Keratinocyte (primary cell): ENCODE measurements around the gene RNF123. TPM values are rescaled to one million over a fixed set of nuclear protein-coding genes. Genes with fewer than 3 reads are reported as not detected.

ENCODE experiments used
- DNase-seq: peaks from one replicate; pipeline ENCODE4 v3.0.0-alpha.2; 2011; ENCODE audit warnings: low read depth, missing footprints, low spot score
- FAIRE-seq: peaks from 2 replicates; lab custom pipeline; 2011; peaks lifted over from hg19 to GRCh38; lab: Jason Lieb, UNC
- H2AFZ ChIP-seq: 2 replicates; pipeline ENCODE4 v1.6.0; 2012; ENCODE audit warnings: low read length, control low read depth, inconsistent platforms; ENCODE audit not compliant: control insufficient read depth
- H3K27ac ChIP-seq: 2 replicates; pipeline ENCODE4 v1.5.1; 2011; ENCODE audit warnings: low read length; ENCODE audit not compliant: control insufficient read depth, insufficient read depth
- H3K27me3 ChIP-seq: 3 replicates; pipeline ENCODE4 v1.6.0; 2011; ENCODE audit warnings: low read length; ENCODE audit not compliant: control insufficient read depth, insufficient read depth; ENCODE audit errors: extremely low read depth
- H3K36me3 ChIP-seq, 2 experiments: 2 replicates in 1 of 2; 3 replicates in 1 of 2; pipeline ENCODE4 v1.5.1; 2011; ENCODE audit warnings: low read length in 2 of 2, mild to moderate bottlenecking in 1 of 2; ENCODE audit not compliant: control insufficient read depth in 2 of 2, insufficient read depth in 2 of 2; ENCODE audit errors: extremely low read depth in 1 of 2
- H3K4me1 ChIP-seq: 3 replicates; pipeline ENCODE4 v1.5.1; 2011; ENCODE audit warnings: low read length; ENCODE audit not compliant: control insufficient read depth, insufficient read depth; ENCODE audit errors: extremely low read depth
- H3K4me2 ChIP-seq: 3 replicates; pipeline ENCODE4 v1.6.0; 2011; ENCODE audit warnings: low read depth, low read length; ENCODE audit not compliant: control insufficient read depth, insufficient read depth; ENCODE audit errors: extremely low read depth
- H3K4me3 ChIP-seq, 3 experiments: fragments of 200-600 bp in 1 of 3; sonication (generic) in 1 of 3; 2 replicates in 2 of 3; 3 replicates in 1 of 3; pipeline ENCODE4 v1.5.1; 2011 to 2016; ENCODE audit warnings: low read length in 3 of 3, mild to moderate bottlenecking in 3 of 3, control low read depth in 2 of 3, inconsistent platforms in 1 of 3, low read depth in 1 of 3, mixed read lengths in 1 of 3, mixed run types in 1 of 3, moderate library complexity in 1 of 3; ENCODE audit not compliant: control insufficient read depth in 2 of 3, insufficient read depth in 2 of 3; ENCODE audit errors: extremely low read depth in 1 of 3
- H3K79me2 ChIP-seq: 2 replicates; pipeline ENCODE4 v1.6.0; 2012; ENCODE audit warnings: low read length; ENCODE audit not compliant: control insufficient read depth, insufficient read depth
- H3K9ac ChIP-seq: 3 replicates; pipeline ENCODE4 v1.6.0; 2011; ENCODE audit warnings: low read length; ENCODE audit not compliant: control insufficient read depth, insufficient read depth; ENCODE audit errors: extremely low read depth
- H3K9me1 ChIP-seq: 3 replicates; pipeline ENCODE4 v1.6.0; 2011; ENCODE audit warnings: low read length; ENCODE audit not compliant: control insufficient read depth, insufficient read depth; ENCODE audit errors: extremely low read depth
- H3K9me3 ChIP-seq: 2 replicates; pipeline ENCODE4 v1.5.1; 2012; ENCODE audit warnings: low read depth, low read length; ENCODE audit not compliant: control insufficient read depth
- H4K20me1 ChIP-seq: 3 replicates; pipeline ENCODE4 v1.6.0; 2011; ENCODE audit warnings: low read length; ENCODE audit not compliant: control insufficient read depth, insufficient read depth; ENCODE audit errors: extremely low read depth
- EZH2 ChIP-seq: IDR thresholded peaks from one replicate; pipeline ENCODE4 v1.6.1; 2012; ENCODE audit warnings: inconsistent platforms, mild to moderate bottlenecking, low read length, moderate library complexity
- dilution Hi-C: fragments of 300-500 bp; cut with MboI; formaldehyde crosslinking; loops from one replicate; pipeline ENCODE4 v1.7.0; 2020; ENCODE audit warnings: low sequenced_read_pairs; ENCODE audit not compliant: extremely low pct_ligation_motif_present
- polyA plus RNA-seq, 5 experiments: library from polyadenylated mRNA; depleted of rRNA in 3 of 5; stranded (reverse) in 3 of 5; stranded (forward) in 1 of 5; unstranded in 1 of 5; fragments of >200 nt; gene quantifications; 1 replicate in 1 of 5; 2 replicates in 3 of 5; 3 replicates in 1 of 5; pipeline versions ENCODE4 v1.2.1 to v1.2.3, GENCODE V29; 2011 to 2012; ENCODE audit warnings: missing spikeins in 2 of 5, low read depth in 1 of 5, low replicate concordance in 1 of 5
- TF ChIP-seq, protein P1 (sequence below), 3 experiments: IDR thresholded peaks in 1 of 3; conservative IDR thresholded peaks in 1 of 3; optimal IDR thresholded peaks in 1 of 3; 2 replicates in 2 of 3; 3 replicates in 1 of 3; pipeline versions ENCODE3 to v1.5.1; 2011; ENCODE audit warnings: low read length in 3 of 3, mild to moderate bottlenecking in 3 of 3, moderate library complexity in 2 of 3, control low read depth in 1 of 3, inconsistent platforms in 1 of 3; ENCODE audit not compliant: insufficient read depth in 2 of 3; ENCODE audit errors: extremely low read depth in 1 of 3

The RNF123 gene
- polyA plus RNA-seq, 1 donor (not counting 4 experiments of a cell fraction or from before 2014, with no cell fraction given) = 18.1 TPM

DNA sequence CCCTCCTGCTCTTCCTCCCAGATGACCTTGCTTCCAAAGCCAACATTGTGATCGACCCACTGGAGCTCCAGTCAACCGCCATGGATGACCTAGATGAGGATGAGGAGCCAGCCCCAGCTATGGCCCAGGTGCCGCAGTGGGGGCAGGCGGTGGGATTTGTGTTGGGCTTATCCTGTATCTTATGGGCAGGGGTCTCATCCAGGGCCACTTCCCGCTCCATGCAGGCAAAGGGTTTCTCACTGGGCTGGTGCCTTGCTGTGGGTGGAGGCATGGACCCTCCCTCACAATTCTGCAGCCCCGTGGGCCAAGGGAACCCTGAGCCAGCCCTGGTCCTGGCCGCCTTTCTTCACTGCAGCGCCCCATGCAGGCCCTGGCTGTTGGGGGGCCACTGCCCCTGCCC lies 15.3 kb downstream of the RNF123 start:
- H3K4me1 ChIP-seq = peaks cover 4% of the 10 kb centered on the region
- no peak for DNase-seq
- dilution Hi-C loops = no loop called here
- FAIRE-seq = no peak
- H3K4me2 ChIP-seq = no peak overlapping the region
- H3K9me3 ChIP-seq = no peaks in the 10 kb centered on the region
- H3K36me3 ChIP-seq = peaks cover 27 to 35% of the 10 kb centered on the region in 2 experiments
- no peaks in the 10 kb centered on the region for H3K9me1 ChIP-seq
- H3K27ac ChIP-seq = no peak overlapping the region
- no peaks in the 10 kb centered on the region for H4K20me1 ChIP-seq
- no peak overlapping the region for H2AFZ ChIP-seq
- no peak overlapping the region for H3K9ac ChIP-seq
- no peak for TF ChIP-seq EZH2
- TF ChIP-seq, protein P1, sequence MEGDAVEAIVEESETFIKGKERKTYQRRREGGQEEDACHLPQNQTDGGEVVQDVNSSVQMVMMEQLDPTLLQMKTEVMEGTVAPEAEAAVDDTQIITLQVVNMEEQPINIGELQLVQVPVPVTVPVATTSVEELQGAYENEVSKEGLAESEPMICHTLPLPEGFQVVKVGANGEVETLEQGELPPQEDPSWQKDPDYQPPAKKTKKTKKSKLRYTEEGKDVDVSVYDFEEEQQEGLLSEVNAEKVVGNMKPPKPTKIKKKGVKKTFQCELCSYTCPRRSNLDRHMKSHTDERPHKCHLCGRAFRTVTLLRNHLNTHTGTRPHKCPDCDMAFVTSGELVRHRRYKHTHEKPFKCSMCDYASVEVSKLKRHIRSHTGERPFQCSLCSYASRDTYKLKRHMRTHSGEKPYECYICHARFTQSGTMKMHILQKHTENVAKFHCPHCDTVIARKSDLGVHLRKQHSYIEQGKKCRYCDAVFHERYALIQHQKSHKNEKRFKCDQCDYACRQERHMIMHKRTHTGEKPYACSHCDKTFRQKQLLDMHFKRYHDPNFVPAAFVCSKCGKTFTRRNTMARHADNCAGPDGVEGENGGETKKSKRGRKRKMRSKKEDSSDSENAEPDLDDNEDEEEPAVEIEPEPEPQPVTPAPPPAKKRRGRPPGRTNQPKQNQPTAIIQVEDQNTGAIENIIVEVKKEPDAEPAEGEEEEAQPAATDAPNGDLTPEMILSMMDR (optimal IDR thresholded peaks at IDR 0.05 in 1 of 3, IDR thresholded peaks at IDR 0.05 in 1 of 3, conservative IDR thresholded peaks at IDR 0.05 in 1 of 3; ENCODE audit: extremely low read depth in 1 of 3, insufficient read depth in 2 of 3, low read length in 3 of 3) = no peak
- H3K4me3 ChIP-seq = no peak overlapping the region
- H3K79me2 ChIP-seq = no peaks in the 10 kb centered on the region
- H3K27me3 ChIP-seq = no peaks in the 10 kb centered on the region

DNA sequence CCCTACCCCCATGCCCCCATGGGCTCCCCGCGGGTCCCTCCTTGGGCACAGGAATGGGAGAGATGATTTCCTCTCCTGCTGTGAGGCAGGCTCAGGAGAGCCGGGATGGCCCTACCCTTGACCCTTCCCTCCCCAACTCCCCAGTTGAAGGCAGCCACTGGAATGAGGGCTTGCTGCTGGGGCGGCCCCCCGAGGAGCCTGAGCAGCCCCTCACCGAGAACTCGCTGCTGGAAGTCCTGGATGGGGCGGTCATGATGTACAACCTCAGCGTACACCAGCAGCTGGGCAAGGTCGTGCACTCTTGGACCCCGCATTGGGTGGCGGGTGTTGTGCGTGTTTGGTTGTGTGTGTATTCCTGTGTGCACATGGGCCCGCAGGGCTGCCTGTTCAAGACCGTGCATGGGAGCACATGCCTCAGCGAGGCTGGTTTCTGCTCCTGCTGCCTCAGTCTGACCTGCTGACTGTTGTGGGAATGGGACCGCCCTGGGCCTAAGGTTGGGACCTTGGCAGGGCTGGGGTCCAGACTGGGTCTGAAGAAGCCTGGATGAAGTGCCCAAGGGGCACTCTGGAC lies 16.1 kb downstream of the RNF123 start:
- FAIRE-seq (no peak), DNase-seq (no peak)
- peaks cover 23 to 33% of the 10 kb centered on the region in 2 experiments for H3K36me3 ChIP-seq
- H3K4me2 ChIP-seq = no peak overlapping the region
- no peaks in the 10 kb centered on the region for H4K20me1 ChIP-seq
- H3K9ac ChIP-seq = no peak overlapping the region
- H3K27ac ChIP-seq = no peak overlapping the region
- H3K9me1 ChIP-seq = no peaks in the 10 kb centered on the region
- H3K79me2 ChIP-seq = no peaks in the 10 kb centered on the region
- no peaks in the 10 kb centered on the region for H3K27me3 ChIP-seq
- peaks cover 4% of the 10 kb centered on the region for H3K4me1 ChIP-seq
- H3K9me3 ChIP-seq = no peaks in the 10 kb centered on the region
- no peak overlapping the region for H3K4me3 ChIP-seq
- TF ChIP-seq, protein P1 (optimal IDR thresholded peaks at IDR 0.05 in 1 of 3, IDR thresholded peaks at IDR 0.05 in 1 of 3, conservative IDR thresholded peaks at IDR 0.05 in 1 of 3; ENCODE audit: extremely low read depth in 1 of 3, insufficient read depth in 2 of 3, low read length in 3 of 3) = no peak
- TF ChIP-seq EZH2 = no peak
- dilution Hi-C loops = no loop called here
- H2AFZ ChIP-seq = no peak overlapping the region
